Measurements from ENCODE around the gene CFAP74. TPM values are rescaled to one million over a fixed set of nuclear protein-coding genes. Genes with fewer than 3 reads are reported as not detected.

The CFAP74 gene
- total RNA-seq, 4 donors from 2014 or later, result 0.24 TPM; not detected in 3

GRCh38 chr1:2049718-2050431, 46.3 kb upstream of the CFAP74 start, which contains the start of gene PRKCZ:
TSS of gene PRKCZ (plus strand) at chr1:2050411. CDS start at chr1:2050631, 220 bp downstream.
- DNase-seq (ENCODE audit: low spot score) (peak; percentile 50), ATAC-seq (ENCODE audit: low FRiP score) (peak; percentile 90)
- TF ChIP-seq, protein P1, sequence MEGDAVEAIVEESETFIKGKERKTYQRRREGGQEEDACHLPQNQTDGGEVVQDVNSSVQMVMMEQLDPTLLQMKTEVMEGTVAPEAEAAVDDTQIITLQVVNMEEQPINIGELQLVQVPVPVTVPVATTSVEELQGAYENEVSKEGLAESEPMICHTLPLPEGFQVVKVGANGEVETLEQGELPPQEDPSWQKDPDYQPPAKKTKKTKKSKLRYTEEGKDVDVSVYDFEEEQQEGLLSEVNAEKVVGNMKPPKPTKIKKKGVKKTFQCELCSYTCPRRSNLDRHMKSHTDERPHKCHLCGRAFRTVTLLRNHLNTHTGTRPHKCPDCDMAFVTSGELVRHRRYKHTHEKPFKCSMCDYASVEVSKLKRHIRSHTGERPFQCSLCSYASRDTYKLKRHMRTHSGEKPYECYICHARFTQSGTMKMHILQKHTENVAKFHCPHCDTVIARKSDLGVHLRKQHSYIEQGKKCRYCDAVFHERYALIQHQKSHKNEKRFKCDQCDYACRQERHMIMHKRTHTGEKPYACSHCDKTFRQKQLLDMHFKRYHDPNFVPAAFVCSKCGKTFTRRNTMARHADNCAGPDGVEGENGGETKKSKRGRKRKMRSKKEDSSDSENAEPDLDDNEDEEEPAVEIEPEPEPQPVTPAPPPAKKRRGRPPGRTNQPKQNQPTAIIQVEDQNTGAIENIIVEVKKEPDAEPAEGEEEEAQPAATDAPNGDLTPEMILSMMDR (IDR thresholded peaks at IDR 0.05), result no peak

- ATAC-seq (ENCODE audit: low FRiP score), result no peak
- TF ChIP-seq, protein P1 (IDR thresholded peaks at IDR 0.05), result no peak
- DNase-seq (ENCODE audit: low spot score), result no peak
Measured at GRCh38 chr1:2049225-2049717, 45.7 kb upstream of the CFAP74 start.

DNA sequence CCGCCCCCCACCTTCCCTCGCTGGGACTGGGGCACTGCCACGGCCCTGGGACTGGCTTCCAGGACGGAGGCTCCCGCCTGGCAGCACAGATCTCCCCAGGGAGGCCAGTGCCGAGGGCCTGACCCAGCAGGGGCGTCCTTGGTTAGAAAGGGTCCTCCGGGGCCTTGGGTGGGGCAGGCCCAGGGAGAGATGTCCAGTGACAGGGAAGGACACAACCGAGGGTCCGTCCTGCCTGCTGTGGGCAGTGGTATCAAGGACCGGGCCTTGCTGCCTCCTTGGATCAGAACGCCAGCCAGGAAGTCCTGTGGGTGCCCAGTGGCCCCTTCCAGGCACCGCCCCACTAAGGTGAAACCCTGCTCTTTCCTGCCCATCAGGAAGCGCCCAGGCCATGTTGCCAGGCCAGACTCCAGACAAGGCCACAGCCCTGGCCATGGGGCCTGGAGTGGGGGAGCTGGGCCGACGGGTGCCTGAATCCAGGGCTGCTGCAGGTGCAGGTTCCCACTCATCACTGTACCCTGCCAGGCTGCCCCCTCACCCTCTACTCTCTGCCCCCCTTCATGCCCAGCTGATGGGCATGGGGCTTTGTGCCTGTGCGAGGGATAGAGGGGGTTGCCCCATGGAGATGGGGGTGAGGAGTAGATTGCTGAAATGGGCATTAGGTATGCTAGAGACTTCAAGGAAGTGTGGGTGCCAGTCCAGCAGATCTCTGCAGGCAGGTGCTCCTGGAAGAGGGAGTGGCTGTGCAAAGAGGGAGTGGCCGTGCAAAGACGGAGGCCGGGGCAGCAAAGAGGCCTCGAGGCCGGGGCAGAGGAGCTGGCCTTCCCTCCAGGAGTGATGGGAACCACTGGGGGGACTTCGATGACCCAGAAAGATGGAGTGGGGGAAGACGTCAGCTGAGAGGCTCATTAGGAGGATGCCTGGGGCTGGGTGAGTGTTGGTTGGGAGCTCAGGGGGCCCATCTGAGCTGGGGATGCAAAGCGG, 44.5 kb upstream of the CFAP74 start:
- TF ChIP-seq, protein P1 (IDR thresholded peaks at IDR 0.05), result no peak
- ATAC-seq (ENCODE audit: low FRiP score) (no peak), DNase-seq (ENCODE audit: low spot score) (no peak)

DNA sequence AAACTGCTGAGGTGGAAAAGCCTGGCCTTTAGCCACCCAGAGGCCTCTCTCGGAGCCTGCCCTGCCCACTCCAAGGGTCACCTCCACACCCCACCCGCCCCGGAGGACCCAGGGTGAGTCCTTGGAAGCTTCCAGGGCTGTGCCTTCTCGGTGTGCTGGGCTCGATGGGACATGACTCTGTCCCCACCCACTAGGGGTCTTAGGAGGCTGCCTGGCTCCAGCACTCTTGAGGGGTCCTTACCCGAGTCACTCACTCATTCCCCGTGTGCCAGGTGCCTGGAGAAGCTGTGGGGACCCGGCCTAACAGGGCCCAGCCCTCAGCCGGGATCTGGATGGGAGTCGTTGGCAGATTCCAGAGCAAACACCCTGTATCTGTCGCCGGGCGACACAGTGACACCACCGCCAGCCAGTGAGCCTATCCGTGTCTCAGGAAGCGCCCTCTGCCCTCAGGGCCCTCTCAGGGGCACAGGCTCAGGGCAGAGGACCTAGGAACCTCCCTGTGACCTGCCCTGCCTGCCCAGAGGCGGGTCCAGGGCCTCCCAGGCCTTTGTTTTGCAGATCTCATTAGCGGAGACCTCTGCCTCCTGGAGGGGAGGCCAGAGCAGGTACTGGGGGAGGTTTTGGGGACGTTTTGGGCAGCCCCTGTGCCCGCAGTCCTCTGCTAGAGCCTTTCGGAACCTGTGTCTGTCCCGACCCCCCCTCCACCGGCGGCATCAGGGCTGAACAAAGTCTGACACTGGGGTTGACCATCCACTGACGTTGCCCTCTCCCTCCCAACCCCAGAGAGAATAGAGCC, 43.6 kb upstream of the CFAP74 start:
- no peak for ATAC-seq (ENCODE audit: low FRiP score)
- TF ChIP-seq, protein P1 (IDR thresholded peaks at IDR 0.05), result no peak

DNA sequence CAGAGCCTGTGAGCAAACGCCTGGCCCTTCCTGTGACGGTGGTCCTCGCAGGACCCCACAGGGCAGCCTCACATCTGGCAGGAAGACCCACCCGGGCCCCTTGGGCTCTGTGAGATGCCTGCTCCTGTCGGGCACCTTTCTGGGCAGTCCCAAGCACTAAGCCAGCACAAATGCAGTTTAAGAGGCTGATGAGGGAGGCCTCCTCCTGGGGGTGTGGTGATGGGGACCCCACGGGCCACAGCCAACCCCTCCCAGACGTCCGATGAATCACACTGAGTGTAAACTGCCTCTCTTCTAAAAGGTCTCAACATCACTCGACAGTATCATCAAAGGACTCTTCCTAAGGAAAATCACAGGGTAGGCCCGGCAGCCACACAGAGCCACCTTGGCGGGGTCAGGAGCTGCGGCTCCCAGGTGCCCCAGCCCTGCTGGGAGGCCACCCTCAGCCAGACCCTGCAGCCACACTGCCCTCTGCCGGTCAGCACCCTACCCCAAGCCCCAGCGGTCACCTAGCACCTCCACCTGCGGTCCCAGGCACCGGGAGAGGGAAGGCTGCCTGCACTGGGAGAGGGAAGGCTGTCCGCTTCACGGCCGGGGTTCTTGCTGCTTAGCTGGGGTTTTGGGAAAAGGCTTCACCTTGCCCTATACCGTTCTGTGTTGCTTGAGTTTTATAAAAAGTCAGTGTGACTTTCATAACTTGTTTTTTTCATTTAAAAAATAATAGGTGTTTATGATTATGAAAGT, 42.8 kb upstream of the CFAP74 start:
- TF ChIP-seq, protein P1 (IDR thresholded peaks at IDR 0.05), result no peak
- DNase-seq (ENCODE audit: low spot score) (peak; percentile 31), ATAC-seq (ENCODE audit: low FRiP score) (no peak)

More for the DNA sequence above, 43.6 kb upstream of the CFAP74 start:
- no peak for DNase-seq (ENCODE audit: low spot score)
